ENCODE measurements around the gene ZNF410.
"Not testable (repeated sequence)": the region's sequence is repeated elsewhere in the genome, so short reads cannot be mapped to it uniquely, and the experiment has no call there.

ZNF410 gene

GRCh38 chr14:73886449-73887317 lies at the start of gene ZNF410:
TSS of gene ZNF410 (plus strand) at chr14:73886859. CDS start at chr14:73892176, 5,317 bp downstream.
- DNase-seq, result peak; percentile 85

GRCh38 chr14:73838293-73839034 lies 48.2 kb upstream of the ZNF410 start:
- DNase-seq, result not testable (repeated sequence)

GRCh38 chr14:73842201-73842600 lies 44.5 kb upstream of the ZNF410 start:
- no peak for DNase-seq

DNA sequence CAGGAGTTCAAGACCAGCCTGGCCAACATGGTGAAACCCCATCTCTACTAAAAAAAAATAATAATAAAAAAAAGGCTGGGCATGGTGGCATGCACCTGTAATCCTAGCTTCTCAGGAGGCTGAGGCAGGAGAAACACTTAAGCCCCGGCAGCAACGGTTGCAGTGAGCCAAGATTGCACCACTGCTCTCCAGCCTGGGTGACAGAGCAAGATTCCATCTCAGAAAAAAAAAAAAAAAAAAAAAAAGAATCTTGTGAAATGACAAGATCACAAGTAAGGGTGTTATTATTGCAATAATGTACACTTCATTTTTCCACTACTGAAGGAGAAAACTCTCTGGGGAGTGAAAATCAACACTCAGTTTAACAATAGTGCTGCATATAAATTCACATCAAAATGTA lies 43.8 kb upstream of the ZNF410 start:
- DNase-seq, result no peak

DNA sequence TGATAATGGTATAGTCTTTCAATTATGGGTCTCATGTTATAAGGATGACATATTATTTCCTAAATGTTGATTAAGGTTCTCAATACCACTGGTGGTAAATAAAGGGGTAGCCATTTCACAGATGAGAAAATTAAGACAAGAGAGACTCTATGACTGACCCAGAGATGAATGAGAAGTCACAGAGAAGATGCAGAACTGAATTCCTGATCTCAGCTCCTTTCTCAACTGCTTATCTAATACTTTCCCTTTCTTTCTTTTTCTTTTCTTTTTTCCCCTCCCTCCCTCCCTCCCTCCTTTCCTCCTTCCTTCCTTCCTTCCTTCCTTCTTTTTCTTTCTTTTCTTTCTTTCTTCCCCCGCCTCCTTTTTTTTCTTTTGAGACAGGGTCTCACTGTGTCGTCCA lies 43.4 kb upstream of the ZNF410 start:
- DNase-seq, result no peak

- DNase-seq, result no peak
Observed at GRCh38 chr14:73846947-73847346, 39.7 kb upstream of the ZNF410 start.

DNA sequence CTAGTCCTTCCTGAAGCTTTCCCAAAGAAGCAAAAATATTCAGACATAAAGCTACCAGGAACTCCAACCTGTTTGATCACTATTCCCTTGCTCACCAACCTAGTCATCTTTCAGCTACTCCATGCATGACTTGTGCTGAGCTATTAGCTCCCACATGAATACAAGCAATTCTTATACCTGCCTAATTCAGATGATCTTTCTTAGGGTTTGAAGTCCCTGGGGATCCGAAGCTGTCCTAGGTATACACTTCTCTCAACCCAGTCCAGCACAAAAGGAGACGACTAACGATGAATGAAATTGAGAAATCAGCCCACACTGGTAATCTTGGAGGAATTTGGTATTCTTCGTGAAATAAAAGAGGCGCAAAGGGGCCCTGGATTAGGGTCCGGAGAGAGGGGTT lies 35.7 kb upstream of the ZNF410 start:
- no peak for DNase-seq

GRCh38 chr14:73851567-73852382 lies 34.9 kb upstream of the ZNF410 start, which contains the start of gene PTGR2:
TSS of gene PTGR2 (plus strand) at chr14:73851831. CDS start at chr14:73858863, 7,032 bp downstream.
- DNase-seq, result peak; percentile 93

DNA sequence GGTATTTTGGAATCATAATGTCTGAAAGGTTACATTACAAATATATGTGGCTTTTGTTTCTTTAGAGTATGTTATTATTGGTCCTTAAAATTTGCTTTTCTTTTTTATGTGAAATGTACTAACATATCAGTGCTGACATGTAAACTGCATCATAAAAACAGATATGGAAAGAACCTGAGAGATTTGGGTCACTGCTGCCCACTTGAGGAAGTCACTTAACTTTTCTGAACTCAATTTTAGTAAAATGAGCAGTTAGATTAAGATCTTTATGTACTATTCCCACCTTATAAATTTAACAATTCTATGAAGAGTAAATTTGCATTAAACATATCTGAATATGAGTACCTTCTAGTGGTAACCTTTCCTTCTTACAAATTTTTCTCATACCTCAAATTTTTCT lies 27.5 kb upstream of the ZNF410 start:
- DNase-seq, result no peak

- no peak for DNase-seq
Observed at GRCh38 chr14:73861073-73861472, 25.6 kb upstream of the ZNF410 start.

- no peak for DNase-seq
Observed at GRCh38 chr14:73862480-73862879, 24.2 kb upstream of the ZNF410 start.

DNA sequence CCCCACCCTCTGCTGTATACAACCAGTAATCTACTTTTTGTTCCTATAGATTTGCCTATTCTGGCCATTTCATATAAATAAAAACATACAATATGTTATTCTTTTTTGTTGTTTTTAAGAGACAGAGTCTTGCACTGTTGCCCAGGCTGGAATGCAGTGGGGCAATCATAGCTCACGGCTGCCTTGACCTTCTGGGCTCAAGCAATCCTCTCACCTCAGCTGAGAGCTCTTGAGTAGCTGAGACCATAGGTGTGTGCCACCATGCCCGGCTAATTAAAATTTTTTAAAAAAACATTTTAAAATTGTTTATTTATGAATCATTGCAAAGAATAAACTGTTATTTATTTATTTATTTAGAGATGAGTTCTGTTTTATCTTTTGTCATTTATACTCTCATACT lies 23.4 kb upstream of the ZNF410 start:
- DNase-seq, result no peak

DNA sequence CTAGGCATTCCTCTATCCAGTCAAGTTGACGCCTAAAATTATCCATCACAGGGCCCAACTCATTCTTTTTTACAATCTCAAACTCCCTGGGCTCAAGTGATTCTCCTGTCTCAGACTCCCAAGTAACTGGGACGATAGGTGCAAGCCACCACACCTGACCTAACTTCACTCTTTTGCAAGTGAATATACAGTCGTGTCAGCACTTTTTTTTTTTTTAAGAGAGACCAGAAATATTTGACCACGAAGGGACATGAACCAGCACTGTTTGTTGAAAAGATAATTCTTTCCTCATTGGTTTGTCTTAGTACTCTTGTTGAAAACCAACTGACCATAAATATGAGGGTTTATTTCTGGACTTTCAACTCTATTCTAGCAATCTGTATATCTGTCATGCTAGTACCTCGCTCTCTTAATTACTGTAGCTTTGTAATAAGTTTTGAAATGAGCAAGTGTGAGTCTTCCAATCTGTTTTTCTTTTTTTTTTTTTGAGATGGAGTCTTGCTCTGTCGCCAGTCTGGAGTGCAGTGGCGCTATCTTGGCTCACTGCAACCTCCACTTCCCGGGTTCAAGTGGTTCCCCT lies 21.0 kb upstream of the ZNF410 start:
- no peak for DNase-seq

DNA sequence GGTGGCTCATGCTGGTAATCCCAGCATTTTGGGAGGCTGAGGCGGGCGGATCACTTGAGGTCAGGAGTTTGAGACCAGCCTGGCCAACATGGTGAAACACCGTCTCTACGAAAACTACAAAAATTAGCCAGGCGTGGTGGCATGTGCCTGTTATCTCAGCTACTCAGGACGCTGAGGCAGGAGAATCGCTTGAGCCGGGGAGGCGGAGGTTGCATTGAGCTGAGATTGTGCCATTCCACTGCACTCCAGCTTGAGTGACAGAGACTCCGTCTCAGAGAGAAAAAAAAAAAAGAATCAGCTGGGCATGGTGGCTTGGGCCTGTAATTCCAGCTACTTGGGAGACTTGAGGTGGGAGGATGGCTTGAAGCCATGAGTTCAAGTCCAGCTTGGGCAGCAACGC lies 16.9 kb upstream of the ZNF410 start:
- DNase-seq, result not testable (repeated sequence)

GRCh38 chr14:73870525-73871235 lies 16.0 kb upstream of the ZNF410 start:
- DNase-seq, result no peak

GRCh38 chr14:73873660-73874059 lies 13.0 kb upstream of the ZNF410 start:
- DNase-seq, result no peak

GRCh38 chr14:73877790-73878189 lies 8.9 kb upstream of the ZNF410 start:
- no peak for DNase-seq

DNA sequence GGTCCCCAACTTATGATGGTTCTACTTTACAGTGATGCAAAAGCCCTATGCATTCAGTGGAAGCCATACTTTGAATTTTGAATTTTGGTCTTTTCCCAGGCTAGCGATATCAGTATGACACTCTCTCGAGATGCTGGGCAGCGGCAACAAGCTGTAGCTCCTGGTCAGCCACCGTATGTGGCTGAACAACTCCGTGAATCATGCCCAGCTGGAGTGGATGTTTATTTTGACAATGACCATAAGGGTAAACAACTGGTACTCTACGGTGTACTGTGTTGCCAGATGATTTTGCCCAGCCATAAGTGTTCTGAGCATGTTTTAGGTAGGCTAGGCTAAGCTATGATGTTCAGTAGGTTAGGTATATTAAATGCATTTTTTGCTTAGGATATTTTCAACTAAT lies 8.2 kb upstream of the ZNF410 start:
- no peak for DNase-seq

DNA sequence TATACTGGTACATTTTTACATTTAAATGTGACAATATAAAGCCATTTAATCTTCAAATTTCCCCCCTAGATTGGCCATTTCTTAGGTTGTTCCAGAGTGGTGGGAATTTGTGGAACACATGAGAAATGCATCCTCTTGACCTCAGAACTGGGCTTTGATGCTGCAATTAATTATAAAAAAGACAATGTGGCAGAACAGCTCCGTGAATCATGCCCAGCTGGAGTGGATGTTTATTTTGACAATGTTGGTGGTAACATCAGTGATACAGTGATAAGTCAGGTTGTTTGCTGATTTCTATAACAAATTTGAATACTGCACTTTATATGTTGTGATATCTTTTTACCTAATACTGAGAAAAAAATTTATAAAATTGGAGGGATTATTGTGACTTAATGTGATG lies 7.6 kb upstream of the ZNF410 start:
- DNase-seq, result no peak

DNA sequence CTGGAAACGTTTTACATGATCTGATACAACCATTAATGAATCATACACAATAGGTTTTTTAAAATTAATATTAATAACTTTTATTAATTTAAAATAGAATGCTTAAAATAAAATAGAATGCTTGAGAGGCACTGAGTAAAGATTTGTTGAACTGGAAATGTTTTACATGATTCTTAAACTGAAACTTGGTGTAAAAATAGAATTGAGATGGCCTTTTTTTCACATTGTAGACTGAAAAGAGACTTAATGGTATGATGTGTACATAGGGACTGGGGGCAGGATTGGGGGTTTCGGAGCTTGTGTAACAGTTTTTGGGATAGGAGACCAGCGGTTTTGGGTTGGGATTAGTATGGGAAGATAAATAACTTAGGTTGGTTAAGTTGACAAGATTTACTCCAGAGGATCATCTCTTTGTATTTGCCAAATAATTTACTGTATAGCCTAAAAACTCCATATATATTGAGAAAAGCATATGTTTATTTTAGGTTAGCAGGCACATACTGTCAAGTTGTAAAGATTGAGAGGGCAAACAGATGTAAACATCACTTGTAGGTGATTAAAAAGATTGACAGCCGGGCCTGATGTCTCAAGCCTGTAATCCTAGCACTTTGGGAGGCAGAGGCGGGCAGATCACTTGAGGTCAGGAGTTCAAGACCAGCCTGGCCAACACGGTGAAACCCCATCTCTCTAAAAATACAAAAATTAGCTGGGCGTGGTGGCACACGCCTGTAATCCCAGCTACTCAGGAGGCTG lies 2.0 kb upstream of the ZNF410 start:
- no peak for DNase-seq

- DNase-seq, result peak; percentile 1
Observed at GRCh38 chr14:73887318-73887616, 608 bp downstream of the ZNF410 start.

All from CD4-positive, alpha-beta T cell treated with Interleukin-4 for 4 hours (primary cell).